ENCODE results near the gene CCT8. TPM values are rescaled to one million over a fixed set of nuclear protein-coding genes. Genes with fewer than 3 reads are reported as not detected.

CCT8 gene
- total RNA-seq (2021; fragmentation: NEBNext Ultra II Directional; extraction: Animal tissue kit (Norgen Biotek cat#: 25700)) = 100 to 1,000 TPM; 209 to 258 (median 227) TPM
- long read RNA-seq, transcript CCT8-201 (15 exons, 2,005 nt) = major isoform, 421 of 481 reads
- long read RNA-seq, partial matches to known transcripts = 34 of 481 reads
- long read RNA-seq, other reads (novel, unspliced or antisense) = 25 of 481 reads

- peaks cover 3% of the 10 kb centered on the region for H3K27me3 Mint-ChIP-seq (ENCODE audit: insufficient read depth)
- peaks cover 56% of the 10 kb centered on the region for H3K4me1 Mint-ChIP-seq (ENCODE audit: low read depth)
- peak within 1 kb of the TSS; percentile 99 for H3K27ac Mint-ChIP-seq
- TF ChIP-seq, protein P1, sequence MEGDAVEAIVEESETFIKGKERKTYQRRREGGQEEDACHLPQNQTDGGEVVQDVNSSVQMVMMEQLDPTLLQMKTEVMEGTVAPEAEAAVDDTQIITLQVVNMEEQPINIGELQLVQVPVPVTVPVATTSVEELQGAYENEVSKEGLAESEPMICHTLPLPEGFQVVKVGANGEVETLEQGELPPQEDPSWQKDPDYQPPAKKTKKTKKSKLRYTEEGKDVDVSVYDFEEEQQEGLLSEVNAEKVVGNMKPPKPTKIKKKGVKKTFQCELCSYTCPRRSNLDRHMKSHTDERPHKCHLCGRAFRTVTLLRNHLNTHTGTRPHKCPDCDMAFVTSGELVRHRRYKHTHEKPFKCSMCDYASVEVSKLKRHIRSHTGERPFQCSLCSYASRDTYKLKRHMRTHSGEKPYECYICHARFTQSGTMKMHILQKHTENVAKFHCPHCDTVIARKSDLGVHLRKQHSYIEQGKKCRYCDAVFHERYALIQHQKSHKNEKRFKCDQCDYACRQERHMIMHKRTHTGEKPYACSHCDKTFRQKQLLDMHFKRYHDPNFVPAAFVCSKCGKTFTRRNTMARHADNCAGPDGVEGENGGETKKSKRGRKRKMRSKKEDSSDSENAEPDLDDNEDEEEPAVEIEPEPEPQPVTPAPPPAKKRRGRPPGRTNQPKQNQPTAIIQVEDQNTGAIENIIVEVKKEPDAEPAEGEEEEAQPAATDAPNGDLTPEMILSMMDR (IDR thresholded peaks at IDR 0.05) = no peak
- peaks cover 28% of the 10 kb centered on the region for H3K36me3 Mint-ChIP-seq (ENCODE audit: low read depth)
- peak within 1 kb of the TSS; percentile 100 for H3K4me3 Mint-ChIP-seq
- peak; percentile 100 for DNase-seq
- H3K9me3 Mint-ChIP-seq = no peaks in the 10 kb centered on the region
These were observed at the start of gene CCT8 for GRCh38 chr21:29073222-29074006. Gene CCT8, minus strand, starts transcription at chr21:29073648. Its CDS starts 58 bp downstream, at chr21:29073590.

- no peak overlapping the region for H3K27ac Mint-ChIP-seq
- no peaks in the 10 kb centered on the region; the same call in 1 of the 2 replicates for H3K27me3 Mint-ChIP-seq (ENCODE audit: insufficient read depth)
- DNase-seq = no peak
- H3K36me3 Mint-ChIP-seq (ENCODE audit: low read depth) = no peaks in the 10 kb centered on the region
- no peaks in the 10 kb centered on the region for H3K9me3 Mint-ChIP-seq
- peaks cover 14% of the 10 kb centered on the region for H3K4me1 Mint-ChIP-seq (ENCODE audit: low read depth)
- TF ChIP-seq, protein P1 (IDR thresholded peaks at IDR 0.05) = no peak
- H3K4me3 Mint-ChIP-seq = no peak overlapping the region
These were observed 48.3 kb upstream of the CCT8 start for GRCh38 chr21:29121759-29122158.

DNA sequence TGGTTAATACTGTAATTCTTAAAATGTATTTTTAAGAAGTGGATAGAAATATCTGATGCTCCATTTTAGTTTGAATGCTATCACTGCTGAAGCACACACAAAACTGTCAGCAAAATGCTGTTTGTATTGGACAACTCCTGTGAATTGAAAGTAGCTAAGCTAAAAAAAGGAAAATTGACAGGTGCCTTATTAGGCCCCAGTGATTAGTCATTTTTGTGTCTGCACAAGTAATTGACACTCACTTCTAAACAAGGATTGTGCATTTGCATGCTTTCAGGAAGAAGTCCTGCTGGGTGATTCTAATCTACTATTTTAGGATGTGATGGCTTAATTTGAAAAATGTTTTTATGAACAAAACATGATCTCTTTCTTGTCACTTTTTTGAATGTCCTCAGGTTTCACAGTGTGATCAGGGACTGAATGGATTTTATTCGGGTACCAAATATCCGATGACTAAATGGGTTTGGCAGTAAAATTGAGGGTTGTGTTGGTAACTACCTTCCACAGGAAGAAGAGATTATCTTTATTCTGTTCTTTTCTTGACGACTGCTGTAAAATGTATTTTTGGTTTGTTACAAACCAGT, 44.0 kb upstream of the CCT8 start:
- no peak overlapping the region for H3K4me3 Mint-ChIP-seq
- H3K9me3 Mint-ChIP-seq = no peaks in the 10 kb centered on the region
- H3K27ac Mint-ChIP-seq = no peak overlapping the region
- H3K4me1 Mint-ChIP-seq (ENCODE audit: low read depth) = peaks cover 32% of the 10 kb centered on the region
- H3K27me3 Mint-ChIP-seq (ENCODE audit: insufficient read depth) = no peaks in the 10 kb centered on the region; the same call in 1 of the 2 replicates
- DNase-seq = no peak
- TF ChIP-seq, protein P1 (IDR thresholded peaks at IDR 0.05) = no peak
- no peaks in the 10 kb centered on the region for H3K36me3 Mint-ChIP-seq (ENCODE audit: low read depth)

- Mint-ChIP-seq H3K9me3 (no peaks in the 10 kb centered on the region), H3K27ac (no peak overlapping the region), H3K36me3 (ENCODE audit: low read depth) (no peaks in the 10 kb centered on the region), H3K4me3 (no peak overlapping the region), H3K4me1 (ENCODE audit: low read depth) (peaks cover 32% of the 10 kb centered on the region), H3K27me3 (ENCODE audit: insufficient read depth) (peaks cover 1% of the 10 kb centered on the region)
- no peak for DNase-seq
- TF ChIP-seq, protein P1 (IDR thresholded peaks at IDR 0.05) = no peak
These were observed 42.5 kb upstream of the CCT8 start for GRCh38 chr21:29115899-29116298.

DNA sequence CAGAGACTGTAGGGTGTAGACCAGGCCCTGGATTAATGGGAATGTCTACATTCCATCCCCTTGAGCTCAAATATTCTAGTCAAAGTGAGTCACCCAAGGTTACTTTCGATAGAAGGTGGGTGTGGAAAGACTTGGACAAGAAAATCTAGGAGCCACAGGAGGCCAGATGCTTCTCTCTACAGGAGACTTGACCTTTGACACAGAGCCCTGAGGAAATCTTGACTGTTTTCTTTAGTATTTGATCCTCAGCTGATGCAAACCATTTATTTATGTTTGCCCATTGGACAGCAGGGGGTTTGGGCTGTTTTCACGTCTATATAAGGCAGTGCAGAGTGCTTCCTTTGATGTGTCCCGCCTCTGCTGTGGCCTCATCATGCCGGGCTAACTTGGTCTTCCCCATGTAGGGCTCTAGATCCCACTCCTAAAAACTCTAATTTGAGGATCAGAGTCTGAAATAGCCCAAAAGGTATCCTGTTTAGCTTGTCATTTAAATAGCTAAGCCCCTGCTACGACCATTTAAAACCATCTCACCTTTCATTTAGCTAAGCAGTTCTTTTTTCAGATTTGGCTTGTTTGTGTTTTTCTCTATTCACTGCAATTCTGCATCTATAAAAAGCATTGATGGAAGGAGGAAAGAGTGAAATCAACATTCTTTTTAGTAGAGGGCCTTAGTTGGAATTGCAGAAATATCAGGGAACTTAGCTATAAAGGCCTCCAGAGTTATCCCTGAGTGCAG, 41.5 kb upstream of the CCT8 start:
- TF ChIP-seq, protein P1 (IDR thresholded peaks at IDR 0.05) = no peak
- no peaks in the 10 kb centered on the region for H3K36me3 Mint-ChIP-seq (ENCODE audit: low read depth)
- H3K9me3 Mint-ChIP-seq = no peaks in the 10 kb centered on the region
- H3K4me1 Mint-ChIP-seq (ENCODE audit: low read depth) = peaks cover 32% of the 10 kb centered on the region
- peak overlapping the region; percentile 51 for H3K27ac Mint-ChIP-seq
- peaks cover 1% of the 10 kb centered on the region for H3K27me3 Mint-ChIP-seq (ENCODE audit: insufficient read depth)
- peak; percentile 56 for DNase-seq
- no peak overlapping the region for H3K4me3 Mint-ChIP-seq
